WTC11 (cell line): Measurements from ENCODE around the gene EPS8L1. TPM values are rescaled to one million over a fixed set of nuclear protein-coding genes. Genes with fewer than 3 reads are reported as not detected.

Experiments
- ATAC-seq: fragments of 200-7000 bp; cut with Tn5 transposase; 2 replicates; pipeline ENCODE4 v1.10.0; 2021; ENCODE audit warnings: mild to moderate bottlenecking, moderate library complexity
- CTCF ChIA-PET: fragments of 300-600 bp; sonication (Branson Sonifier 250); formaldehyde crosslinking; loops from one replicate; lab custom pipeline; 2021; ENCODE audit warnings: antibody characterized with exemption; lab: Charles Lee
- POLR2A ChIA-PET: fragments of 350-600 bp; sonication (Branson Sonifier 250); formaldehyde crosslinking; loops from one replicate; lab custom pipeline; 2021; ENCODE audit warnings: antibody characterized with exemption; lab: Charles Lee
- DNase-seq: peaks from one replicate; pipeline ENCODE4 v3.0.0; 2021; ENCODE audit warnings: low spot score
- H3K27ac Mint-ChIP-seq: 2 replicates; pipeline ENCODE4 v1.8.0; 2021; ENCODE audit warnings: mixed read lengths
- H3K27me3 Mint-ChIP-seq: 2 replicates; pipeline ENCODE4 v1.8.0; 2021; ENCODE audit warnings: low read depth, mild to moderate bottlenecking, moderate library complexity, mixed read lengths
- H3K36me3 Mint-ChIP-seq: 2 replicates; pipeline ENCODE4 v1.8.0; 2021; ENCODE audit warnings: mixed read lengths
- H3K4me1 Mint-ChIP-seq: 2 replicates; pipeline ENCODE4 v1.8.0; 2022; ENCODE audit warnings: mixed read lengths
- H3K4me3 Mint-ChIP-seq: 2 replicates; pipeline ENCODE4 v1.8.0; 2021; ENCODE audit warnings: mild to moderate bottlenecking, moderate library complexity, mixed read lengths
- H3K9me3 Mint-ChIP-seq: 2 replicates; pipeline ENCODE4 v1.8.0; 2021; ENCODE audit warnings: mixed read lengths
- ATF3 ChIP-seq: sonication (generic); formaldehyde crosslinking; conservative IDR thresholded peaks from 2 replicates; pipeline ENCODE4 v1.8.1; 2022; ENCODE audit warnings: mild to moderate bottlenecking, missing genetic modification reagents
- E2F5 ChIP-seq: sonication (generic); formaldehyde crosslinking; IDR thresholded peaks from 2 replicates; pipeline ENCODE4 v1.8.1; 2022; ENCODE audit warnings: mild to moderate bottlenecking, moderate library complexity, missing genetic modification reagents
- GTF2I ChIP-seq: fragments of 250-450 bp; sonication (Bioruptor Pico); conservative IDR thresholded peaks from 2 replicates; pipeline ENCODE4 v1.4.0; 2021; ENCODE audit warnings: mild to moderate bottlenecking
- MXD4 ChIP-seq: fragments of 250-450 bp; sonication (Bioruptor Pico); IDR thresholded peaks from 2 replicates; pipeline ENCODE4 v1.8.0; 2021; ENCODE audit warnings: mild to moderate bottlenecking, moderate library complexity, borderline replicate concordance
- NFATC4 ChIP-seq: fragments of 250-450 bp; sonication (Bioruptor Pico); IDR thresholded peaks from 2 replicates; pipeline ENCODE4 v1.9.0; 2021; ENCODE audit warnings: mild to moderate bottlenecking
- NR1H2 ChIP-seq: sonication (generic); formaldehyde crosslinking; IDR thresholded peaks from 2 replicates; pipeline ENCODE4 v1.9.0; 2021; ENCODE audit warnings: mild to moderate bottlenecking, moderate library complexity, missing genetic modification reagents
- TP53 ChIP-seq: sonication (generic); formaldehyde crosslinking; IDR thresholded peaks from 2 replicates; pipeline ENCODE4 v1.8.1; 2023; ENCODE audit warnings: mild to moderate bottlenecking, missing genetic modification reagents
- ZBTB43 ChIP-seq: sonication (generic); formaldehyde crosslinking; IDR thresholded peaks from 2 replicates; pipeline ENCODE4 v1.8.1; 2023; ENCODE audit warnings: mild to moderate bottlenecking, missing genetic modification reagents
- ZNF263 ChIP-seq: sonication (generic); formaldehyde crosslinking; IDR thresholded peaks from 2 replicates; pipeline ENCODE4 v1.8.1; 2022; ENCODE audit warnings: low read depth, mild to moderate bottlenecking, moderate library complexity, missing genetic modification reagents
- ZNF317 ChIP-seq: sonication (generic); formaldehyde crosslinking; IDR thresholded peaks from 2 replicates; pipeline ENCODE4 v1.8.1; 2023; ENCODE audit warnings: low read depth, mild to moderate bottlenecking, moderate library complexity, missing genetic modification reagents, borderline replicate concordance
- ZNF396 ChIP-seq: fragments of 250-450 bp; sonication (Bioruptor Pico); IDR thresholded peaks from 2 replicates; pipeline ENCODE4 v1.8.0; 2021; ENCODE audit warnings: mild to moderate bottlenecking, moderate library complexity, borderline replicate concordance
- ZNF532 ChIP-seq: fragments of 250-450 bp; sonication (Bioruptor Pico); IDR thresholded peaks from 2 replicates; pipeline ENCODE4 v1.9.0; 2021; ENCODE audit warnings: mild to moderate bottlenecking, borderline replicate concordance
- microRNA-seq: library from miRNA; unstranded; fragments of <30 nt; microRNA quantifications from one replicate; pipeline ENCODE4 v1.2.0, GENCODE V29; 2022; ENCODE audit warnings: borderline number of aligned reads
- total RNA-seq: library from RNA; stranded (reverse); gene quantifications from 3 replicates; pipeline ENCODE4 v1.2.3, GENCODE V29; 2021

Gene EPS8L1
- total RNA-seq, 1 experiment from 2014 or later, result 38.9 TPM

GRCh38 chr19:55133639-55134444, 58.2 kb downstream of the EPS8L1 start (continued):
- TF ChIP-seq ZNF532 (CRISPR knock-in tag), result no peak
- TF ChIP-seq, all 79 proteins: peak for 0

GRCh38 chr19:55134736-55135135, 59.1 kb downstream of the EPS8L1 start:
- TF ChIP-seq NFATC4 (no peak), ZNF396 (CRISPR knock-in tag) (no peak), ZNF317 (CRISPR knock-in tag) (no peak), ATF3 (CRISPR knock-in tag) (no peak), ZBTB43 (CRISPR knock-in tag) (no peak), E2F5 (CRISPR knock-in tag) (no peak), NR1H2 (CRISPR knock-in tag) (no peak), GTF2I (CRISPR knock-in tag) (no peak)
- H3K36me3 Mint-ChIP-seq, result peaks cover 3% of the 10 kb centered on the region; the same call in 1 of the 2 replicates
- no peaks in the 10 kb centered on the region for H3K27me3 Mint-ChIP-seq
- no peak overlapping the region for H3K27ac Mint-ChIP-seq
- H3K4me1 Mint-ChIP-seq, result peaks cover 27% of the 10 kb centered on the region
- ATAC-seq, result no peak
- no peaks in the 10 kb centered on the region for H3K9me3 Mint-ChIP-seq
- no peak for DNase-seq
- CTCF ChIA-PET, result interaction anchor here (0.6 to 4.5 kb wide), 9 partner anchors 12 to 254 kb away, joined by 3 to 29 read pairs (median 4); no protein-coding TSS in a partner anchor
- POLR2A ChIA-PET, result no interaction called here
- H3K4me3 Mint-ChIP-seq, result no peak overlapping the region

GRCh38 chr19:55136399-55137102, 60.9 kb downstream of the EPS8L1 start:
- DNase-seq (no peak), ATAC-seq (no peak)
- Mint-ChIP-seq H3K27ac (no peak overlapping the region), H3K4me3 (no peak overlapping the region), H3K9me3 (no peaks in the 10 kb centered on the region), H3K36me3 (peaks cover 7% of the 10 kb centered on the region), H3K4me1 (peaks cover 32% of the 10 kb centered on the region), H3K27me3 (peaks cover 6% of the 10 kb centered on the region)
- no peak for TF ChIP-seq MXD4 (CRISPR knock-in tag)
- TF ChIP-seq ZNF263 (CRISPR knock-in tag), result no peak
- no peak for TF ChIP-seq TP53 (CRISPR knock-in tag)
- ChIA-PET CTCF (interaction anchor here (1.0 to 4.5 kb wide), 4 partner anchors 10 to 40 kb away, joined by 3 to 29 read pairs (median 8); partner anchors contain the start of gene DNAAF3), POLR2A (interaction anchor here (1.8 kb wide), 1 partner anchor 10 kb away, joined by 5 read pairs; no protein-coding TSS in a partner anchor)

Small RNA genes lying within 50 kb of the gene (microRNA-seq; reads per million reads assigned to microRNA genes)
- gene MIR7975, result not detected

Other genes starting within 250 kb of the EPS8L1 start
- gene KIR2DS4, start 243.2 kb upstream of the EPS8L1 start, total RNA-seq, result not detected in 3 replicates
- gene KIR3DL2, start 225.4 kb upstream of the EPS8L1 start, total RNA-seq, result not detected in 3 replicates
- 0.22 to 0.39 TPM in 2 of 3 replicates, not detected in the other for gene FCAR, start 201.6 kb upstream of the EPS8L1 start, total RNA-seq
- gene NCR1, start 169.7 kb upstream of the EPS8L1 start, total RNA-seq, result 4.3 to 7.9 TPM (median 7.2 TPM) in 3 replicates
- gene NLRP7, start 128.3 kb upstream of the EPS8L1 start, total RNA-seq, result 4.1 to 6.8 TPM (median 5.0 TPM) in 3 replicates
- gene NLRP2, start 109.5 kb upstream of the EPS8L1 start, total RNA-seq, result 3.0 to 3.7 TPM (median 3.4 TPM) in 3 replicates
- 0.41 to 1.1 TPM (median 0.61 TPM) in 3 replicates for gene GP6, start 37.6 kb upstream of the EPS8L1 start, total RNA-seq
- 35.3 to 39.5 TPM (median 38.4 TPM) in 3 replicates for gene RDH13, start 12.7 kb upstream of the EPS8L1 start, total RNA-seq
- 88.4 to 99.3 TPM (median 92.3 TPM) in 3 replicates for gene PPP1R12C, start 41.8 kb downstream of the EPS8L1 start, total RNA-seq
- 50.6 to 127 TPM (median 108 TPM) in 3 replicates for gene TNNT1, start 73.3 kb downstream of the EPS8L1 start, total RNA-seq
- gene TNNI3, start 81.9 kb downstream of the EPS8L1 start, total RNA-seq, result 15.0 to 36.7 TPM (median 34.0 TPM) in 3 replicates
- 4.0 to 5.9 TPM (median 5.6 TPM) in 3 replicates for gene DNAAF3, start 90.7 kb downstream of the EPS8L1 start, total RNA-seq
- 0.77 to 2.5 TPM (median 1.1 TPM) in 3 replicates for gene SYT5, start 104.4 kb downstream of the EPS8L1 start, total RNA-seq
- 0.41 to 0.63 TPM (median 0.44 TPM) in 3 replicates for gene PTPRH, start 133.6 kb downstream of the EPS8L1 start, total RNA-seq
- 3.5 to 4.2 TPM (median 4.1 TPM) in 3 replicates for gene TMEM86B, start 152.9 kb downstream of the EPS8L1 start, total RNA-seq
- gene PPP6R1, start 183.1 kb downstream of the EPS8L1 start, total RNA-seq, result 78.4 to 91.8 TPM (median 83.2 TPM) in 3 replicates
- gene HSPBP1, start 204.2 kb downstream of the EPS8L1 start, total RNA-seq, result 57.1 to 65.2 TPM (median 60.9 TPM) in 3 replicates
- gene BRSK1, start 208.1 kb downstream of the EPS8L1 start, total RNA-seq, result 49.2 to 52.4 TPM (median 49.7 TPM) in 3 replicates
- 0.44 to 0.50 TPM in 2 of 3 replicates, not detected in the other for gene TMEM150B, start 249.5 kb downstream of the EPS8L1 start, total RNA-seq